GM21576 (cell line): ENCODE measurements around the gene ABL2.
"Not testable (repeated sequence)": the region's sequence is repeated elsewhere in the genome, so short reads cannot be mapped to it uniquely, and the experiment has no call there.

Experiments
- ATAC-seq: cut with Tn5 transposase; IDR thresholded peaks from one replicate; pipeline ENCODE4 v1.9.1; 2021; ENCODE audit warnings: mild to moderate bottlenecking, moderate library complexity; ENCODE audit not compliant: unreplicated experiment

ABL2 gene

DNA sequence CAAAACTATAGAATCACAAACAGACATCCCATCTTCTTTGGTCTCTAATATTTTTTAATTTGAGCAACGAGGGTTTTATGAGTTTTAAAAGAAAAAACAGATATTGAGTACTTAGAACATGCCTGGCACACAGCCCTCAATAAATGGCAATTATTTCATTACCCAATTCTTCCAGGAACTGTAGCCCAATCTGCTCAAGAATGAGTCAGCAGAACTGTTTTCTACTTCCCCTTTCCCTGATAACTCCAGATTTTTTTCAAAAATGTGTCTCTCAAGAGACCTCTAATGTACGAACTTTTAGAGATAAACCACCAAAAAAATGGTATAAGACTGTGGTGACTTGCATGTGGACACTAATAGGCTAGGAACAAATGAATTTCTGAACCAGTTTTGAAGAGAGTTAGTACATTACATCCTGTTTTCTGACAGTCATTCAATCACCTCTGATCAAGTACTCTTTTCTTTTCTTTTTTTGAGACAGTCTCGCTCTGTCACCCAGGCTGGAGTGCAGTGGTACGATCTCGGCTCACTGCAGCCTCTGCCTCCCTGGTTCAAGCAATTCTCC is 11.5 kb downstream of the ABL2 start:
- ATAC-seq: no peak

DNA sequence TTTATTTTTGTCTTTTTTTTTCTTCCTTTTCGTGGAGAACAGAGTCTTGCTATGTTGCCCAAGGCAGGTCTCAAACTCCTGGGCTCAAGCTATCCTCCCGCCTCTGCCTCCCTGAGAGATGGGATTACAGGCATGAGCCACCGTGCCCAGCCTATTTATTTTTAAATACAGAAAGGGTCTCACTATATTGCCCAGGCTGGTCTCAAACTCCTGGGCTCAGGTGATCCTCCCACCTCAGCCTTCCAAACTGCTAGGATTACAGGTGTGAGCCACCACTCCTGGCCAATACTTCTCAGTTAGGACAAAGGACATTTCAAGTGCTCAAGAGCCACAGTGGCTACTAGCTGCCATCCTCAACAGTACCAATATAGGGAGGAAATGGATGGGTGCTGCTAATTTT is 16.2 kb downstream of the ABL2 start:
- ATAC-seq: not testable (repeated sequence)

DNA sequence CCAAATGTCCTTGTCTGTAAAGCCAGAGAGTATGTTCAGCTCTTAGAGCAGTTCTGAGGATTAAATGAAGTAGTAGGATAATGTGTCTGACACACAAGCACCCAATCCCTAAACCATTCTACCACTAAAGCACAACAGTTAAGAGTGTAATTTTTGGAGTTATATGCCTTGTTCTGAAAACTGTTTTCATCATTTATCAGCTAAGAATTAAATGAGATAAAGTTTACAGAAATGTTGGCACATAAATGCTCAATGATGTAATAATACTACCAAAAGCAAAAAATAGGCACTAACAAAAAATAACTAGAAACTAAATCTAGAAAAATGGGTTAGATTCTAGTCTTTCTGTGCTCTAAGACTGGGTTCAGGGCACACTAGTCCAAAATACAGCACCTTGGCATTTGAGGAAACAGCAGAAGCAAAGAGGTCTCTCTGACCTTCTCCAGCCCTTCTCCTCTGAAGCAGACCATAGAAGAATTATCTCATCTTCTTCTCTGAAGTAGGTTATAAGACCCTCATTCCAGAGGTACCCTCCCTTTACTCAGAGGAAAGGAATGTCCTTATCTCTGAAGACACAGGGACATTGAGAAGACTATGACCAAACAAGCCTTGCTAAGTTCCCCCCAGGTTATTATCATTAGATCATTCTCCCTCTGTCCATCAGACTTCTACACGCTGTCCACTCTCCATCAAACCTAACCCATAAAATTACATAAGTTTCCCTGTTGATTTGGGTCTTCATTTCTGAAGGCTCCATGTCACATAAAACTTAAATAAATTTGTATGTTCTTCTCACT is 20.6 kb downstream of the ABL2 start:
- ATAC-seq: no peak

DNA sequence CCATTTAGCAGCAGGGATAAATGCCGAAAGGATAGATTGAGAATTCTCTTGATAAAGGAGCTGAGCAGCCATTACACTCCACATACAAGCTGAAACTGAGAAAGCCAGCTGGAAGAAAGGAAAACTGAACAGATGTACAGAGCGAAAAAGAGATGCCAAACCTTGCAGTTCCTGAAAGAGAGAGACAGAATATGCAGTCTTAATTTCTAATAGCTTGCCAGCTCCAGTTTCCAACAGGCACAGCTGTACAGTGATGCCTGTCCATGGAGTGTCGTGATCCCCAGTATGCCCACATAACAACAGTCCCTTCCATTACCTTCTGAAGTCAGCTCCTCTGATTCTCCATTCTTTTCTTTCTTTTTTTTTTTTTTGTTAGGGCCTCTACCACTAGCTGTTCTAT is 22.7 kb downstream of the ABL2 start:
- ATAC-seq: no peak

DNA sequence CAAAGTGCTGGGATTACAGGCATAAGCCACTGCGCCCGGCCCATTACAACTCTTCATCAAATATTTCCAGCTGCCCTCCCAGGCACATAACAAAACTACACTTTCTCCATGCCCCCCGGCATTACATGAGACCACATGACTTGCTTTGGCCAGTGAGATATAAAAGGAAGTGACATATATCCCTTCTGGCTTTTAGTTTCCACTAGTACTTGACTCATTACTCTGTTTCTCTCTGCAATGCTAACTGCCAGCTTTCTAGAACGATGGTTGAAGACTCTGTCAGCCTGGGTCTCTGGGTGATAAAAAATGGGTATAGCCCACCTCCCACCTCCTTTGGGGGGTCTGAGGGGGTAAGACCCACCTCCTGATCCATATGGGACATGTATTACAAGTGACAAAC is 24.2 kb downstream of the ABL2 start:
- no peak for ATAC-seq

DNA sequence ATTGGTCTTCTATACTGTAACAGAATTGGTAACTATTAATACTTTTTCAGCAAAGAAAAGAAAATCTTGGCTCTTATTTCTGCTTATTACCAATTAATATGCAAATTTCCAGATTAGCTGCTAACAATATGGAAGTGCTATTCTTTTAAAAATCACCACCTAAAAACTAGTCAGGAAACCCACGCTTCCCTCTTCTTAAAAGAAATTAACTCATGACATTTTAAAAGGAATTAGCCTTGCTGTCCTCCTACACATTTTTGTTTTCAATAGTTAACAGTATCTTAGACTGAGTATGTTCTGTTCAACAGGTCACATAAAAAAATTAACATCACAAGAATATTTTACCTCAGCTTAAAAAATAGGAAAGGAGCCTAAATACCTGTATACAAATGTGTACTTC is 27.3 kb downstream of the ABL2 start:
- no peak for ATAC-seq

DNA sequence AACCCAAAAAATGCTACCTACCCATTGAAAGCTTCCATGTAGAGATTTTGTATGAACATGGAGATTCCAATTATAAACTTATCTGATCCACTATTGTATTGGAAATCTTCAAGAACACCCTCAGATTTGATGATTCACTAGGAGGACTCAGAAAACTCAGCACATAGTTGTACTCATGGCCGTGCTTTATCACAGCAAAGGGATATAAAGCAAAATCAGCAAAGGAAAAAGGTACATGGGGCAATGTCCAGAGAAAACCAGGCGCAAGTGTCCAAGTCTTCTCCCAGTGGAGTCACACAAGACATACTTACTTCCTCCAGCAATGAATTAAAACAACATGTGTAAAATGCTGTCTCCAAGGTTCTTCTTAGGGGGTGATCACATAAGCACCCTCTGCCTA is 28.9 kb downstream of the ABL2 start:
- no peak for ATAC-seq

DNA sequence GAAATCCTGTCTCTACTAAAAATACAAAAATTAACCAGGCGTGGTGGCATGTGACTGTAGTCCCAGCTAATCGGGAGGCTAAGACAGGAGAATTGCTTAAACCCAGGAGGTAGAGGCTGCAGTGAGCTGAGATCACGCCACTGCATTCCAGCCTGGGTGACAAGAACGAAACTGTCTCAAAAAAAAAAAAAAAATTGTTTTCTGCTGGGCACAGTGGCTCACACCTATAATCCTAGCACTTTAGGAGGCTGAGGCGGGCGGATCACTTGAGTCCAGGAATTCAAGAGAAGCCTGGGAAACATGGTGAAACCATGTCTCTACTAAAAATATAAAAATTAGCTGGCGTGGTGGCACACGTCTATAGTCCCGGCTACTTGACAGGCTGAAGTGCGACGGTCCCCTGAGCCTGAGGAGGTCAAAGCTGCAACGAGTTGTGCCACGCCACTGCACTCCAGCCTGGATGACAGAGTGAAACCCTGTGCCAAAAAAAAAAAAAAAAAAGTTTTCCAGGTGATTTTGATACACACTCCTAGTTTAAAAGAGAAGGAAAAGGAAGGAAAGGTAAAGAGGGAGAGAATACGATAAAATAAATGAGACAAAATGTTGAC is 31.7 kb downstream of the ABL2 start:
- ATAC-seq: no peak

DNA sequence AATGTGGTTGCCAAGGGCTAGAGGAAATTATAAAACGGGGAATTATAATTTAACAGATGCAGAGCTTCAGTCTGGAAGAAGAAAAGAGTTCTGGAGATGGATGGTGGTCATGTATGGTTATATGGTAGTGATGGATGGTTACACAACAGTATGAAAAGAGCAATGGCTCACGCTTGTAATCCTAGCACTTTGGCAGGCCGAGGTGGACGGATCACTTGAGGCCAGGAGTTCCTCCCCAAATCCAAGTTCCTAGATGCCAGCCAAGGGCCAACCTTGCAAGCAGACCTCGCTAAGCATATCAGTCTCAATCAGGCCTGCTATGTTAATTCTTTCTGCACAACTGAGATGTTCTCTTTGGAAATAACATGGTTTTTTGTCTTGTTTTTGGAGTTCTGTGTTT is 33.6 kb downstream of the ABL2 start:
- ATAC-seq: not testable (repeated sequence)

DNA sequence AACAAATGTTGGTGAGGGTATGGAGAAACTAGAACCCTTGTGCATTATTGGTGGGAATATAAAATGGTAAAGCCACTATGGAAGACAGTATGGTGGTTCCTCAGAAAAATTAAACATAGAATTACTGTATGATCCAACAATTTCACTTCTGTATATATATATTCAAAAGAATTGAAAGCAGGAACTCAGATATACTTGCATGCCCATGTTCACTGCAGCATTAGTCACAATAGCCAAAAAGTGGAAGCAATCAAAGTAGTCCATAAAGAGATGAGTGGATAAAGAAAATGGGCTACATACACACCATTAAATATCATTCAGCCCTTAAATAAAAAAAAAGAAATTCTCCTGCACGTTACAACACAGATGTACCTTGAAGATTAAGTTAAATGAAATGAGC is 34.1 kb downstream of the ABL2 start:
- no peak for ATAC-seq

DNA sequence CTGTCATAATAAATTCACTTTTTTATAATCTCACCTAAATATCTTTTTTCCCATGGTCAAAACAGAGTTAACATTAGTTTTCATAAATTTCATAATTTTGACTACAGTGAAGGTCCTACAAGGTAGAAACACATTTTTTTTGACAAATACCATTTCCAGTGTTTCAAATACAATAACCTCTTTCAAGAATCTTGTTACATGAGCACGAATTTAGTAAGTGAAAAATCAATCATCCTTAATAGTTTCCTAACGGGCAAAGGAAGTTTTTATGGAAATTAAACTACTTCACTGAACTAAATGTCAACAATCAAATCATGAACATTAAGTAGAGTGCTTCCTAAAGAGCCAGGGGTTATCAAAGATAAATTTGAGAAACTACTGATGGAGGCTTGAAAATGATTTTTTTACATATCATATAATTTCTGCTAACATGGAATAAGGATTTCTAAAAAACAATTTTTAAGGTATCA is 35.4 kb downstream of the ABL2 start:
- ATAC-seq: no peak

DNA sequence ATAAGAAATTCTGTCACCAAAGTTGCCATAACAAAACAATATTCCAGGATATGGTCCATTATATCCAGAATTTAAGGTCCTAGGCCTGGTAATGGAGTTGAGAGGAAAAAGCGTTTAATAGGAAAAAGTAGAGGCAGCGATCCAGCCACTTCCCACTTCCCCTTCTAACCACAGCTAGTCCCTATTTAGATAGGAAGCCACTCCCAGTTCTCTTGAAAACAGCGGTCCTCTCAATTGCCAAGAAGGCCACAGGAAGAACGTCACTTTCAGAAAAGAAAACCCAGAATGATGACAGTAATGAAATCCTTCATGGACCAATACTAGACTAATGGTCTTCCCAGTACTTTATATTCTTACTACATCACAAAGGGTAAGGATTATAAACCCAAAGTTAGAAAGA is 38.6 kb downstream of the ABL2 start:
- ATAC-seq: no peak

DNA sequence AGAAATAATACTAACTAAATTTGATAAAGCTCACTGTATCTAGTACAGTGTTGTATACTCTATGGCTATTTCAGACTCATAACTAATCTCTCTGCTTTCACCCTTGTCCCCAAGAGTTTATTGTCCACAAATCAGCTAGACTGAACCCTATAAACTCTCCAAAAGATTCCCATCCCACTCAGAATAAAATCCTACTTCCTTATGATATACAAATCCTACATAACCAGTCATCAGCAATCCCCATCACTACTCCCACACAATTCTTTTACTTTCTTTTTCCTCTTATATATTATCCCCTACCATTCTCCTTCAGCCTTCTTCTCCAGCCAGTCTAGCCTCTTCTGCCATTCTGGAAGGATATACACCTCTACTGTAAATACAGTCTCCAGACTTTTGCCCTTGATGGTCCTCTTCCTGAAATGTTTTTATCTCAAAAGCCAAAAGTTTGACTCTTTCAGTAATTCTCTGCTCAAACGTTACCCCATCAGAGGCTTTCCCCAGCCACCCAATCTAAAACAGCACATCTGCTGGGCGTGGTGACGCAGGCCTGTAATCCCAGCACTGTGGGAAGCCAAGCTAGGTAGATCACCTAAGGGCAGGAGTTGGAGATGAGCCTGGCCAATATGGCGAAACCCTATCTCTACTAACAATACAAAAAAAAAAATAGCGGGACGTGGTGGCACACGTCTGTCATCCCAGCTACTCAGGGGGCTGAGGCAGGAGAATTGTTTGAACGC is 41.6 kb downstream of the ABL2 start:
- no peak for ATAC-seq

DNA sequence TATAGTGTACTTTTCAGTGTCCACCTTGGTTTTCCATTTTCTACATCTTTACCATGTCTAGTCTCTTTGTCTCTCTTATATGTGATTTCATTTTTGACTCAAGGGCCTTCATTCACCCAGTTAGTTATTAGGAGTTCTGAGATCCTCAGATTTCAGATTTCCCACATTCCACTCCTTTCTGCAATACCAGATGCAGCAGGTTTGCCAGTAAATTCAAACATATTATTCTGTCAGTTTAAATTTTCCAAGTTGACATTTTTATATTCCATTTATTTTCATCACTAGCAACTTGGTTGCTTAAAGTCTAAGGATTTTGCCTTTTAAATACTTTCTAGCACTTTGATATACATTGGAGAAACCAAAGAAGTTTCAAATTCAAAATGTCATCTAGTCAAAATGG is 42.4 kb downstream of the ABL2 start:
- no peak for ATAC-seq

DNA sequence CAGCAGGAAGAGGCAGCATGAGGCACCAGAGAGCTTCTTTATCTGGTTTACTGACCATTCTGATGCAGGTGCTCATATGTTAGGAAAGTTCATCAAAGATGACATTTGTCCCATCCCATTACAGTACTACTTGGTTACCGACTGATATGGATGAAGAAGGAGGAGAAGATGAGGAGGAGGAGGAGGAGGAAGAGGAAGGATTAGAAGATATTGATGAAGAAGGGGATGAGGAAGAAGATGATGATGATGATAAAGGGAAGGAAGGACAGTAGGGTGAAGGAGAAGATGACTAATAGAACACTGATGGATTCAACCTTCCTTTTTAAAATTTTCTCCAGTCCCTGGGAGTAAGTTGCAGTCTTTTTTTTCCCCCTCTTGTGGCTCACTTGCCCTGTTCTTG is 45.1 kb downstream of the ABL2 start:
- ATAC-seq: no peak

DNA sequence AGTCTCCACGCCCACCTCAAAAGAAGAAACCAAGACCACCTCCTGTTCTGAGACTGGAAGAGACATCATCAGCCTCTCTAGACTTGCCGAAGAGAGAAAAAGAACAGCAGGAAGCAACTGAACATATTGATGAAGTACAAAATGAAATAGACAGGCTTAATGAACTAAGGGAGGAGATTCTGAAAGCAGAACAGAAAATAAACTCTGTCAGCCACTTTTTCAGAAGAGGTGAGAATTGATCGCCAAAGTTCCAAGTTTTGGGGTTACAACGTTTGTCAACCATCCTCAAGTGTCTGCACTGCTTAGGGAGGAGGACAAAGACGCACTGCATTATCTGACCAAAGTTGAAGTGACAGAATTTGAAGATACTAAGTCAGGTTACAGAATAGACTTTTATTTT is 45.6 kb downstream of the ABL2 start:
- no peak for ATAC-seq

DNA sequence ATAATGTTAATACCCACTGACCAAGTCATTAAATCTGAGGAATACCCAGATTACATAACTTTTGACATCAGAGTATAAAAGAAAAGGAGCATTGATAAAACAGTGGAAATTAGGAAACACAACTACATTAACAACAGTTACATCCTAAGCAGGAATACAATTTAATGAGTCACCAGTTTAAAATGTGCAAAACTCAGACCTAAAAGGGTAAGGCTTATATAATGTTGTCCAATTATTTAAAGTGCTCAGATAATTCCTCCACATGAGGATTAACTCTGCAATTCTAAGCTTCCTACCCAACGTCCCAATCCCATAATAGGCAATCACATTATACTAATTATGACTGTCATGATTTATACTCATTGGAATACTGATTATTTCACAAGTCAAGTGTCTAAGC is 50.5 kb downstream of the ABL2 start:
- ATAC-seq: no peak

DNA sequence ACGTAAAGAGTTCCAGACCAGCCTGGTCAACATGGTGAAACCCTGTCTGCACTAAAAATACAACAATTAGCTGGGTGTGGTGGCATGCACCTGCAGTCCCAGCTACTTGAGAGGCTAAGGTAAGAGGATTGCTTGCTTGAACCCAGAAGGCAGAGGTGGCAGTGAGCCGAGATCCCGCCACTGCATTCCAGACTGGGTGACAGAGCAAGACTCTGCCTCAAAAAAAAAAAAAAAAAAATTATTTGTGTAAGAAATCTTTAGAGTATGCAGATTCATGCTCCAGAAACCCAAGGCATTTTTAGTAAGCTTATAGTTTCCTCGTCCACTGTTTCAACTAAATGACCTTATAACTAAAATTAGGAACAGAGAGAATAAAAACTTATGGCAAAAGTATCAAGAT is 51.3 kb downstream of the ABL2 start:
- no peak for ATAC-seq

DNA sequence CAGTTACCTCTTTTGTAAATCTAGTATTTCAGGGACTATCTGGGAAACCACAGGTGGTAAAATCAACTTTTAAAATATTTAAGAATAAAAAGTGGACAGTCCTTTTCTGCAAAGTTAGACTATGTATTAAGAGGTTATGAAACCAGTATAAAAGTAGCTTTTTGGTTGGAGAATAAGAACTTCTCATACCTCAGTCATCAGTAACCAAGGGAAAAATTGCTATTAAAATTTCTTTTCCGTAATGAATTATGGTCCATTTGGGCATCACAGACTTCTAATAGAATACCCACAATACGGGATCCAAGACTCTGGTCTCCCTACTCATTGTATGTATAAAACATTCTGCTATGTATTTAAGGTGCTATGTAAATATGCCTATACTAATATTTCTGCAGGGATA is 51.9 kb downstream of the ABL2 start:
- ATAC-seq: no peak

DNA sequence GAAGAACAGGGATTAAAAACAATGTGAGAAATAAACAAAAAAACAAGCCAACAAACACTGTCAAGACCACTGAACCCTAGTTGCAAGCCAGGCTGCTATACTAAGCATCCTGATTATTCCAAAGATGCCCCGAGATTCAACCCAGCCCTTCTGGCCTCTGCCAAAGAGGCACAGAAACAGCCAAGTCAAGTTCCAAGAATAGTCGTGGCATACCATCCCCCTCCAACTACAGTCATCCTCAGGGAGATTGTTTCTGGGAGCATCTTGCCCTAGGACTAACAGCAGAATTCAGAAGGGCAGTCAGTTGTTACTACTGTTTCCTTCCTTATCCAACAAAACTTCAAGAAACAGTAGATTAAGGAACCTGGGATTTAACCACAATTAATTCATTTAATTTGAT is 52.3 kb downstream of the ABL2 start:
- ATAC-seq: no peak

DNA sequence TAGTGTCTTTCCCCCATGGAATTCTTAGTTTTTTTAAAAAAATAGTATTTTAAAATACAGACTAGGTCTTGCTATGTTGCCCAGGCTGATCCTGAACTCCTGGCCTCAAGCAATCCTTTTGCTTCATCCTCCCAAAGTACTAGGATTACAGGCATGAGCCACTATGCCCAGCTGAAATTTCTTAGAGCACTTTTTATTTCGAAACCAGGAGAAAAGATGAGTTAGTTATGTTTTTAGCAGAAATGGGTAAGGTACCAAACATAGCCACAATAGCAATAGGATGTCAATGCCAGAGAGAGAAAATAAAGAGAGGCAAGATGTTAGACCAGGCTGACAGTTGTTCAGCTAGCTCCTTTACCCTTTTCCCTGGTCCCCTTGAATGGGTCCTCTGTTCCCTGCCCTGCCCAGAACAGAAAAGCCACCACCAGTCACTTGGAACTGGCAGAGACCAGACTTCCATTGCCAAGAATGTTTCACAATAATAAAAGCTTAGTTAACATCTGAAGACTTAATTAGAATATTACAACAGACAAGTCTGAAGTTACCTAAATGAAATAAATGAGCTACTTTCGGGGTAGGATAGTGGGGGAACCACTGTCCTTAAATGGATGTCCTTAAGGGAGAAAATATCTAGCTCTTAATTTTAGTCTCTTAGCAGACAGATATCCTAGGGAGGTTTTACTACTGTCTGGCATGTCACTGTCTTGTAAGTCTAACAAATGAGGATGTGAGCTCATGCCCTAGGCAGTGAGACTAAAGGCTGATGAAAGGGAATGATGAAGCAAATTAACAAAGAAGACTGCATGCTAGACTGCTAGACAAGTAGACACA is 54.3 kb downstream of the ABL2 start:
- ATAC-seq: no peak
